Limb (tissue), 2 donors: ENCODE measurements around the gene RHOA.
"Not testable (repeated sequence)": the region's sequence is repeated elsewhere in the genome, so short reads cannot be mapped to it uniquely, and the experiment has no call there.

Source experiments
- DNase-seq, 2 donors: peaks; one replicate each; pipeline ENCODE4 v3.0.0-alpha.2; 2016; ENCODE audit errors: extremely low spot score in 2 of 2

RHOA gene

GRCh38 chr3:49362561-49362960, 49.2 kb downstream of the RHOA start:
- no peak for DNase-seq

- DNase-seq = no peak
These were observed 52.2 kb downstream of the RHOA start for GRCh38 chr3:49359623-49360022.

- DNase-seq = no peak
These were observed 52.9 kb downstream of the RHOA start for GRCh38 chr3:49358884-49359225.

GRCh38 chr3:49358217-49358883, 53.4 kb downstream of the RHOA start, which contains the start of gene GPX1:
Gene GPX1, minus strand, starts transcription at chr3:49358353. Its CDS starts 75 bp downstream, at chr3:49358278.
- DNase-seq = peak; percentile 94

- peak in 1 of 2 donors; percentile 67 for DNase-seq
These were observed 54.1 kb downstream of the RHOA start for GRCh38 chr3:49357443-49358216.

- DNase-seq = not testable (repeated sequence)
These were observed 54.7 kb downstream of the RHOA start for GRCh38 chr3:49357095-49357442.

- DNase-seq = no peak
These were observed 58.8 kb downstream of the RHOA start for GRCh38 chr3:49352890-49353421.

- no peak for DNase-seq
These were observed 59.5 kb downstream of the RHOA start for GRCh38 chr3:49352281-49352680.

GRCh38 chr3:49351521-49352011, 60.2 kb downstream of the RHOA start:
- no peak for DNase-seq

- no peak for DNase-seq
These were observed 62.2 kb downstream of the RHOA start for GRCh38 chr3:49349348-49350114.

- not testable (repeated sequence) for DNase-seq
These were observed 63.4 kb downstream of the RHOA start for GRCh38 chr3:49348361-49348760.

- DNase-seq = no peak
These were observed 65.0 kb downstream of the RHOA start for GRCh38 chr3:49346797-49347251.

GRCh38 chr3:49343163-49343562, 68.6 kb downstream of the RHOA start:
- DNase-seq = no peak

GRCh38 chr3:49341996-49342395, 69.8 kb downstream of the RHOA start:
- DNase-seq = no peak

GRCh38 chr3:49339941-49340800, 71.6 kb downstream of the RHOA start, which contains the start of gene USP4:
Gene USP4, minus strand, starts transcription at chr3:49340053. Its CDS starts 29 bp downstream, at chr3:49340024.
- peak; percentile 92 for DNase-seq

GRCh38 chr3:49339581-49339940, 72.2 kb downstream of the RHOA start:
- no peak for DNase-seq

- no peak for DNase-seq
These were observed 77.7 kb downstream of the RHOA start for GRCh38 chr3:49333916-49334633.

GRCh38 chr3:49333091-49333490, 78.7 kb downstream of the RHOA start:
- DNase-seq = no peak

GRCh38 chr3:49329186-49329585, 82.6 kb downstream of the RHOA start:
- DNase-seq = no peak

- DNase-seq = not testable (repeated sequence)
These were observed 83.4 kb downstream of the RHOA start for GRCh38 chr3:49328350-49328749.
